HepG2 (cell line): Measurements from ENCODE around the gene DVL3. TPM values are rescaled to one million over a fixed set of nuclear protein-coding genes. Genes with fewer than 3 reads are reported as not detected.

Source experiments
- ATF1 ChIP-seq: IDR thresholded peaks from 2 replicates; pipeline ENCODE4 v1.6.1; 2016; ENCODE audit warnings: mild to moderate bottlenecking, control low read depth
- DR1 ChIP-seq: sonication (generic); formaldehyde crosslinking; IDR thresholded peaks from 2 replicates; pipeline ENCODE4 v1.8.0; 2021; ENCODE audit warnings: mild to moderate bottlenecking, missing genetic modification reagents, inconsistent platforms
- FOXJ3 ChIP-seq: sonication (generic); formaldehyde crosslinking; IDR thresholded peaks from 2 replicates; pipeline ENCODE4 v1.4.0; 2020; ENCODE audit warnings: missing genetic modification reagents, mild to moderate bottlenecking, borderline replicate concordance
- FOXK1 ChIP-seq: sonication (generic); formaldehyde crosslinking; IDR thresholded peaks from 2 replicates; pipeline ENCODE4 v1.4.0; 2020; ENCODE audit warnings: low read depth, missing genetic modification reagents, borderline replicate concordance
- GATAD2A ChIP-seq: IDR thresholded peaks from 2 replicates; pipeline ENCODE4 v1.6.1; 2016
- JARID2 ChIP-seq: sonication (generic); formaldehyde crosslinking; IDR thresholded peaks from 2 replicates; pipeline ENCODE4 v1.8.1; 2023; ENCODE audit warnings: missing genetic modification reagents, inconsistent platforms; ENCODE audit not compliant: insufficient replicate concordance
- MED1 ChIP-seq: sonication (generic); formaldehyde crosslinking; IDR thresholded peaks from 2 replicates; pipeline ENCODE4 v1.4.0; 2020; ENCODE audit warnings: missing genetic modification reagents
- NFRKB ChIP-seq: fragments of 450-650 bp; IDR thresholded peaks from 2 replicates; pipeline ENCODE4 v1.6.1; 2017
- PHF8 ChIP-seq: sonication (generic); formaldehyde crosslinking; IDR thresholded peaks from 2 replicates; pipeline ENCODE4 v1.5.0; 2020; ENCODE audit warnings: missing genetic modification reagents
- PITX1 ChIP-seq: sonication (generic); formaldehyde crosslinking; IDR thresholded peaks from 2 replicates; pipeline ENCODE4 v1.5.1; 2020; ENCODE audit warnings: mild to moderate bottlenecking, missing genetic modification reagents
- RARA ChIP-seq: IDR thresholded peaks from 2 replicates; pipeline ENCODE4 v1.6.1; 2016; ENCODE audit warnings: missing genetic modification reagents, missing compliant biosample characterization
- REST ChIP-seq, 2 experiments: IDR thresholded peaks; 2 replicates each; pipeline ENCODE4 v1.6.1; 2011 to 2012; ENCODE audit warnings: low read length in 2 of 2, borderline replicate concordance in 1 of 2, low read depth in 1 of 2, mild to moderate bottlenecking in 1 of 2, moderate library complexity in 1 of 2
- TIGD3 ChIP-seq: sonication (generic); formaldehyde crosslinking; IDR thresholded peaks from 2 replicates; pipeline ENCODE4 v1.5.1; 2020; ENCODE audit warnings: mild to moderate bottlenecking, missing genetic modification reagents, borderline replicate concordance
- ZBTB14 ChIP-seq: sonication (generic); formaldehyde crosslinking; IDR thresholded peaks from 2 replicates; pipeline ENCODE4 v1.4.0; 2020; ENCODE audit warnings: missing genetic modification reagents
- ZBTB8A ChIP-seq: sonication (generic); formaldehyde crosslinking; IDR thresholded peaks from 2 replicates; pipeline ENCODE4 v1.4.0; 2020; ENCODE audit warnings: mild to moderate bottlenecking, low read depth, missing genetic modification reagents, borderline replicate concordance
- ZNF317 ChIP-seq: sonication (generic); formaldehyde crosslinking; IDR thresholded peaks from 2 replicates; pipeline ENCODE4 v1.5.0; 2020; ENCODE audit warnings: mild to moderate bottlenecking, missing genetic modification reagents
- ZSCAN20 ChIP-seq: sonication (generic); formaldehyde crosslinking; IDR thresholded peaks from 2 replicates; pipeline ENCODE4 v1.4.0; 2020; ENCODE audit warnings: missing genetic modification reagents, mild to moderate bottlenecking, borderline replicate concordance
- polyA plus RNA-seq, 8 experiments: library from polyadenylated mRNA; depleted of rRNA in 3 of 8; stranded (reverse) in 7 of 8; unstranded in 1 of 8; fragments of >200 nt; fragmentation: Illumina TruSeq in 4 of 8; extraction: Trizol in 4 of 8; gene quantifications; 2 replicates each; pipeline versions ENCODE4 v1.2.1 to v1.2.3, GENCODE V29; 2011 to 2016; ENCODE audit warnings: low read depth in 4 of 8, missing spikeins in 1 of 8, mixed read lengths in 1 of 8; ENCODE audit not compliant: insufficient read depth in 1 of 8
- total RNA-seq, 5 experiments: library from RNA; depleted of rRNA; stranded (reverse); fragments of >200 nt; fragmentation: Illumina TruSeq; extraction: Trizol; gene quantifications; 2 replicates each; pipeline ENCODE4 v1.2.3, GENCODE V29; 2016; ENCODE audit warnings: low read depth in 1 of 5
- TF ChIP-seq, protein P1 (sequence below): sonication (generic); formaldehyde crosslinking; IDR thresholded peaks from 2 replicates; pipeline ENCODE4 v1.4.0; 2020; ENCODE audit warnings: missing genetic modification reagents
- TF ChIP-seq, protein P2 (sequence below): IDR thresholded peaks from 2 replicates; pipeline ENCODE4 v1.6.1; 2016; ENCODE audit warnings: mild to moderate bottlenecking

DVL3 gene
- total and polyA plus RNA-seq, 2 of the 13 experiments (the other 11 are each of a cell fraction or from before 2014, with no cell fraction given): 29.0 to 36.1 TPM

- TF ChIP-seq ZNF317 (peak; percentile 18; the same call in 1 of the 2 replicates), NFRKB (no peak), ZSCAN20 (CRISPR knock-in tag) (no peak), FOXJ3 (CRISPR knock-in tag) (no peak), ATF1 (no peak), TIGD3 (CRISPR knock-in tag) (no peak), MED1 (CRISPR knock-in tag) (peak; percentile 64; the same call in 1 of the 2 replicates), JARID2 (no peak), PHF8 (CRISPR knock-in tag) (no peak), ZBTB8A (no peak), RARA (CRISPR knock-in tag) (0 out of 2 replicates have a peak, but pooled peaks have one; percentile 27), DR1 (CRISPR knock-in tag) (0 out of 2 replicates have a peak, but pooled peaks have one; percentile 42), FOXK1 (CRISPR knock-in tag) (0 out of 2 replicates have a peak, but pooled peaks have one; percentile 53), REST (IDR thresholded peaks at IDR 0.05; ENCODE audit: borderline replicate concordance in 1 of 2, low read depth in 1 of 2, low read length in 2 of 2) (peak in 1 of 2 experiments; percentile 8; a peak in 1 of 4 replicates), PITX1 (CRISPR knock-in tag) (peak; percentile 85), GATAD2A (CRISPR knock-in tag) (no peak), ZBTB14 (CRISPR knock-in tag) (peak; percentile 67)
- TF ChIP-seq, protein P1, sequence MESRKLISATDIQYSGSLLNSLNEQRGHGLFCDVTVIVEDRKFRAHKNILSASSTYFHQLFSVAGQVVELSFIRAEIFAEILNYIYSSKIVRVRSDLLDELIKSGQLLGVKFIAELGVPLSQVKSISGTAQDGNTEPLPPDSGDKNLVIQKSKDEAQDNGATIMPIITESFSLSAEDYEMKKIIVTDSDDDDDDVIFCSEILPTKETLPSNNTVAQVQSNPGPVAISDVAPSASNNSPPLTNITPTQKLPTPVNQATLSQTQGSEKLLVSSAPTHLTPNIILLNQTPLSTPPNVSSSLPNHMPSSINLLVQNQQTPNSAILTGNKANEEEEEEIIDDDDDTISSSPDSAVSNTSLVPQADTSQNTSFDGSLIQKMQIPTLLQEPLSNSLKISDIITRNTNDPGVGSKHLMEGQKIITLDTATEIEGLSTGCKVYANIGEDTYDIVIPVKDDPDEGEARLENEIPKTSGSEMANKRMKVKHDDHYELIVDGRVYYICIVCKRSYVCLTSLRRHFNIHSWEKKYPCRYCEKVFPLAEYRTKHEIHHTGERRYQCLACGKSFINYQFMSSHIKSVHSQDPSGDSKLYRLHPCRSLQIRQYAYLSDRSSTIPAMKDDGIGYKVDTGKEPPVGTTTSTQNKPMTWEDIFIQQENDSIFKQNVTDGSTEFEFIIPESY (CRISPR knock-in tag): peak; percentile 73
- TF ChIP-seq, protein P2, sequence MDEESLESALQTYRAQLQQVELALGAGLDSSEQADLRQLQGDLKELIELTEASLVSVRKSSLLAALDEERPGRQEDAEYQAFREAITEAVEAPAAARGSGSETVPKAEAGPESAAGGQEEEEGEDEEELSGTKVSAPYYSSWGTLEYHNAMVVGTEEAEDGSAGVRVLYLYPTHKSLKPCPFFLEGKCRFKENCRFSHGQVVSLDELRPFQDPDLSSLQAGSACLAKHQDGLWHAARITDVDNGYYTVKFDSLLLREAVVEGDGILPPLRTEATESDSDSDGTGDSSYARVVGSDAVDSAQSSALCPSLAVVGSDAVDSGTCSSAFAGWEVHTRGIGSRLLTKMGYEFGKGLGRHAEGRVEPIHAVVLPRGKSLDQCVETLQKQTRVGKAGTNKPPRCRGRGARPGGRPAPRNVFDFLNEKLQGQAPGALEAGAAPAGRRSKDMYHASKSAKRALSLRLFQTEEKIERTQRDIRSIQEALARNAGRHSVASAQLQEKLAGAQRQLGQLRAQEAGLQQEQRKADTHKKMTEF (CRISPR knock-in tag): peak; percentile 80
These were observed 30.4 kb downstream of the DVL3 start (continued) for GRCh38 chr3:184185461-184186183.
